ENCODE measurements around the gene SLC25A51. TPM values are rescaled to one million over a fixed set of nuclear protein-coding genes. Genes with fewer than 3 reads are reported as not detected.

Gene SLC25A51
- total RNA-seq, 1 donor from 2014 or later = 35.4 TPM

GRCh38 chr9:37937366-37937765, 33.4 kb upstream of the SLC25A51 start:
- no peak for DNase-seq (ENCODE audit: extremely low read depth, low read depth, low spot score)

- no peak for DNase-seq (ENCODE audit: extremely low read depth, low read depth, low spot score)
Observed at GRCh38 chr9:37936965-37937364, 33.0 kb upstream of the SLC25A51 start.

- DNase-seq (ENCODE audit: extremely low read depth, low read depth, low spot score) = no peak
Observed at GRCh38 chr9:37936376-37936775, 32.4 kb upstream of the SLC25A51 start.

GRCh38 chr9:37935096-37935495, 31.2 kb upstream of the SLC25A51 start:
- no peak for DNase-seq (ENCODE audit: extremely low read depth, low read depth, low spot score)

- DNase-seq (ENCODE audit: extremely low read depth, low read depth, low spot score) = no peak
Observed at GRCh38 chr9:37931592-37931991, 27.7 kb upstream of the SLC25A51 start.

- peak; percentile 61 for DNase-seq (ENCODE audit: extremely low read depth, low read depth, low spot score)
Observed at GRCh38 chr9:37929441-37929895, 25.5 kb upstream of the SLC25A51 start.

- DNase-seq (ENCODE audit: extremely low read depth, low read depth, low spot score) = no peak
Observed at GRCh38 chr9:37928552-37929430, 24.9 kb upstream of the SLC25A51 start.

GRCh38 chr9:37927601-37928551, 23.9 kb upstream of the SLC25A51 start:
- no peak for DNase-seq (ENCODE audit: extremely low read depth, low read depth, low spot score)

GRCh38 chr9:37927132-37927531, 23.2 kb upstream of the SLC25A51 start:
- no peak for DNase-seq (ENCODE audit: extremely low read depth, low read depth, low spot score)

GRCh38 chr9:37926737-37927118, 22.8 kb upstream of the SLC25A51 start:
- no peak for DNase-seq (ENCODE audit: extremely low read depth, low read depth, low spot score)

- no peak for DNase-seq (ENCODE audit: extremely low read depth, low read depth, low spot score)
Observed at GRCh38 chr9:37925786-37926736, 22.1 kb upstream of the SLC25A51 start.

GRCh38 chr9:37925006-37925405, 21.1 kb upstream of the SLC25A51 start:
- DNase-seq (ENCODE audit: extremely low read depth, low read depth, low spot score) = no peak

- no peak for DNase-seq (ENCODE audit: extremely low read depth, low read depth, low spot score)
Observed at GRCh38 chr9:37924538-37924937, 20.6 kb upstream of the SLC25A51 start.

- no peak for DNase-seq (ENCODE audit: extremely low read depth, low read depth, low spot score)
Observed at GRCh38 chr9:37923796-37924427, 20.0 kb upstream of the SLC25A51 start.

GRCh38 chr9:37923118-37923795, 19.3 kb upstream of the SLC25A51 start:
- DNase-seq (ENCODE audit: extremely low read depth, low read depth, low spot score) = no peak

GRCh38 chr9:37922363-37923117, 18.6 kb upstream of the SLC25A51 start:
- no peak for DNase-seq (ENCODE audit: extremely low read depth, low read depth, low spot score)

GRCh38 chr9:37921546-37922300, 17.8 kb upstream of the SLC25A51 start:
- DNase-seq (ENCODE audit: extremely low read depth, low read depth, low spot score) = no peak

- no peak for DNase-seq (ENCODE audit: extremely low read depth, low read depth, low spot score)
Observed at GRCh38 chr9:37921168-37921510, 17.2 kb upstream of the SLC25A51 start.

Measured in glomerular endothelial cell (primary cell).